Airway epithelial cell (primary cell): ENCODE results near the gene MYG1. TPM values are rescaled to one million over a fixed set of nuclear protein-coding genes. Genes with fewer than 3 reads are reported as not detected.

Source experiments
- total RNA-seq: library from RNA; depleted of rRNA; stranded (reverse); fragments of >200 nt; gene quantifications from 2 replicates; pipeline ENCODE4 v1.2.3, GENCODE V29; 2015

MYG1 gene
- 45.6 and 46.0 TPM in 2 replicates for total RNA-seq

GRCh38 chr12:53299454-53300180, at the start of gene MYG1:
Gene MYG1, plus strand, starts transcription at chr12:53299695. Its CDS starts 43 bp downstream, at chr12:53299738.

GRCh38 chr12:53267999-53268629, 31.4 kb upstream of the MYG1 start, which contains the start of gene ESPL1:
Gene ESPL1, plus strand, starts transcription at chr12:53268299. Its CDS starts 468 bp downstream, at chr12:53268767.

GRCh38 chr12:53295070-53295890, 4.2 kb upstream of the MYG1 start, which contains the start of gene PFDN5:
Gene PFDN5, plus strand, starts transcription at chr12:53295542. Its CDS starts 26 bp downstream, at chr12:53295568.

GRCh38 chr12:53336181-53336681, 36.7 kb downstream of the MYG1 start, which contains the start of gene SP7:
Gene SP7, minus strand, starts transcription at chr12:53336354. Its CDS starts 708 bp downstream, at chr12:53335646.

Other genes with a start within 250 kb of the MYG1 start
- 12.1 and 21.1 TPM in 2 replicates for gene TNS2, start 249.6 kb upstream of the MYG1 start, total RNA-seq
- gene SPRYD3, start 220.3 kb upstream of the MYG1 start, total RNA-seq = 26.0 and 31.0 TPM in 2 replicates
- 256 and 257 TPM in 2 replicates for gene IGFBP6, start 202.0 kb upstream of the MYG1 start, total RNA-seq
- gene SOAT2, start 196.2 kb upstream of the MYG1 start, total RNA-seq = 0.07 TPM in 1 of 2 replicates, not detected in the other
- 4.1 and 5.5 TPM in 2 replicates for gene ZNF740, start 119.0 kb upstream of the MYG1 start, total RNA-seq
- 5.3 and 13.3 TPM in 2 replicates for gene CSAD, start 118.8 kb upstream of the MYG1 start, total RNA-seq
- 4.7 and 5.2 TPM in 2 replicates for gene ITGB7, start 92.4 kb upstream of the MYG1 start, total RNA-seq
- 84.2 and 108 TPM in 2 replicates for gene RARG, start 67.5 kb upstream of the MYG1 start, total RNA-seq
- gene ESPL1, start 31.4 kb upstream of the MYG1 start, total RNA-seq = 9.4 and 12.3 TPM in 2 replicates
- 359 and 451 TPM in 2 replicates for gene PFDN5, start 4.2 kb upstream of the MYG1 start, total RNA-seq
- 81.3 and 86.2 TPM in 2 replicates for gene AAAS, start 21.9 kb downstream of the MYG1 start, total RNA-seq
- not detected in 2 replicates for gene SP7, start 36.7 kb downstream of the MYG1 start, total RNA-seq
- gene SP1, start 80.5 kb downstream of the MYG1 start, total RNA-seq = 20.7 and 32.2 TPM in 2 replicates
- gene AMHR2, start 124.2 kb downstream of the MYG1 start, total RNA-seq = not detected in 2 replicates
- gene PRR13, start 142.0 kb downstream of the MYG1 start, total RNA-seq = 111 and 112 TPM in 2 replicates
- gene PCBP2, start 152.4 kb downstream of the MYG1 start, total RNA-seq = 105 and 155 TPM in 2 replicates
- 11.1 and 13.4 TPM in 2 replicates for gene MAP3K12, start 199.8 kb downstream of the MYG1 start, total RNA-seq
- 46.5 and 52.2 TPM in 2 replicates for gene TARBP2, start 201.6 kb downstream of the MYG1 start, total RNA-seq
- not detected in 2 replicates for gene NPFF, start 207.8 kb downstream of the MYG1 start, total RNA-seq